ENCODE measurements around the gene CBARP.
"Not testable (repeated sequence)": the region's sequence is repeated elsewhere in the genome, so short reads cannot be mapped to it uniquely, and the experiment has no call there.

The CBARP gene

DNA sequence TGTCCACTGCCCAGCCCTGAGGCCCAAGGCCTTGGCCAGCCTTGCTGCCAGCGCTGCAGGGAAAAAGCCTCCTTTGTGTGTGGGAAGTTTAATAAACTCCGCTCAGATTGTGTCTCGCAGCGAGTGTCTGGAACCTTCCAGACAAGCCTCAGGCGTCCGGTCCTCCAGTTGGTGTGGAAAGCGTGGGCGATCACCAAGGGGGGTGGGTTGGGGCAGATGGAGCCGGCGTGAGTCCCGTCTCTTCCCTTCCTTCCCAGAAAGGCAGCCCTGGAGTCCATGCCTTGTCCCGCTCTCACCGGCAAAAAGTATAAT lies 27.6 kb downstream of the CBARP start:
- no peak for DNase-seq (ENCODE audit: low read depth)

DNA sequence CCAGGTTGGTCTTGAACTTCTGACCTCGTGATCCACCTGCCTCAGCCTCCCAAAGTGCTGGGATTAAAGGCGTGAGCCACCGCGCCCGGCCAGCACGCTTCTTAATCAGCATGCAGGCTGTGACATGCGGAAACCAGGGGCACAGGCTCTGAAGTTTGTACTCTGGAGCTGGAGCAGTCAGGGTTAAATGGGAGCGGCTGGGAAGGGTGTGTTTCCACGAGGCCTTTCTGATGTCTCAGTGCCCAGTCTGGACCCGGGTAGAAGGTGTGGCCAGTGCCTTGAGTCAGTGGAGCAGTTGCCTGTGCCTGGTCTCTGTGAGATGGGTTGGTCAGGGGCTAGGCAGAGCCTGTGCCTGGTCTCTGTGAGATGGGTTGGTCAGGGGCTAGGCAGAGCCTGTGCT lies 29.0 kb downstream of the CBARP start:
- DNase-seq (ENCODE audit: low read depth) = not testable (repeated sequence)

- DNase-seq (ENCODE audit: low read depth) = no peak
These were observed 30.8 kb downstream of the CBARP start for GRCh38 chr19:1206864-1207450.

DNA sequence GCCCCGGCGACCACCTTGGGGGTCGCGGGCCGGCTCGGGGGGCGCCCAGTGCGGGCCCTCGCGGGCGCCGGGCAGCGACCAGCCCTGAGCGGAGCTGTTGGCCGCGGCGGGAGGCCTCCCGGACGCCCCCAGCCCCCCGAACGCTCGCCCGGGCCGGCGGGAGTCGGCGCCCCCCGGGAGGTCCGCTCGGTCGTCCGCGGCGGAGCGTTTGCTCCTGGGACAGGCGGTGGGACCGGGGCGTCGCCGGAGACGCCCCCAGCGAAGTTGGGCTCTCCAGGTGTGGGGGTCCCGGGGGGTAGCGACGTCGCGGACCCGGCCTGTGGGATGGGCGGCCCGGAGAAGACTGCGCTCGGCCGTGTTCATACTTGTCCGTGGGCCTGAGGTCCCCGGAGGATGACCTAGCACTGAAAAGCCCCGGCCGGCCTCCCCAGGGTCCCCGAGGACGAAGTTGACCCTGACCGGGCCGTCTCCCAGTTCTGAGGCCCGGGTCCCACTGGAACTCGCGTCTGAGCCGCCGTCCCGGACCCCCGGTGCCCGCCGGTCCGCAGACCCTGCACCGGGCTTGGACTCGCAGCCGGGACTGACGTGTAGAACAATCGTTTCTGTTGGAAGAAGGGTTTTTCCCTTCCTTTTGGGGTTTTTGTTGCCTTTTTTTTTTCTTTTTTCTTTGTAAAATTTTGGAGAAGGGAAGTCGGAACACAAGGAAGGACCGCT lies 31.5 kb downstream of the CBARP start:
- no peak for DNase-seq (ENCODE audit: low read depth)

- DNase-seq (ENCODE audit: low read depth) = peak; percentile 98
These were observed 32.4 kb downstream of the CBARP start, which contains the start of gene STK11 for GRCh38 chr19:1205114-1206099. TSS of gene STK11 (plus strand) at chr19:1205778. CDS start at chr19:1206914, 1,136 bp downstream.

- not testable (repeated sequence) for DNase-seq (ENCODE audit: low read depth)
These were observed 37.2 kb downstream of the CBARP start for GRCh38 chr19:1200614-1201013.

DNA sequence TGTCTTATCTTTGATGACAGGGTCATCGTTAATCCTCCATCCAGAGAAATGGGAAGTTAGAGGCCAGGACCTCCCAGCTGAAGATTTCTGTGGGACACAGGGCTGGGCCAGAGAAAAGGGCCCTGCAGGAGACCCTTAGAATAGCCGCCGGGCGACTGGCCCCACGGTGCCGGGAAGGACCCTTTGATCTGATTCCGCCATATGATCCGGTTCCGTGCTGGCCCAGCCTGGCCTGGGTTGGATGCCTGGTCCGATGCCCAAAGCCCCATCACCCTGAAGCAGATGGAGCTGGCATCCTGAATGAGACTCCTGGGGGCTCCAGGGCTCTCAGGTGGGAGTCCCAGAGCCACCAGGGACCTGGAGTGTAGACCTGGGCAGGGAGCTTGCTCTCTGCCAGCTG lies 38.3 kb downstream of the CBARP start:
- DNase-seq (ENCODE audit: low read depth) = no peak

- DNase-seq (ENCODE audit: low read depth) = no peak
These were observed 48.4 kb downstream of the CBARP start for GRCh38 chr19:1189419-1189818.

DNA sequence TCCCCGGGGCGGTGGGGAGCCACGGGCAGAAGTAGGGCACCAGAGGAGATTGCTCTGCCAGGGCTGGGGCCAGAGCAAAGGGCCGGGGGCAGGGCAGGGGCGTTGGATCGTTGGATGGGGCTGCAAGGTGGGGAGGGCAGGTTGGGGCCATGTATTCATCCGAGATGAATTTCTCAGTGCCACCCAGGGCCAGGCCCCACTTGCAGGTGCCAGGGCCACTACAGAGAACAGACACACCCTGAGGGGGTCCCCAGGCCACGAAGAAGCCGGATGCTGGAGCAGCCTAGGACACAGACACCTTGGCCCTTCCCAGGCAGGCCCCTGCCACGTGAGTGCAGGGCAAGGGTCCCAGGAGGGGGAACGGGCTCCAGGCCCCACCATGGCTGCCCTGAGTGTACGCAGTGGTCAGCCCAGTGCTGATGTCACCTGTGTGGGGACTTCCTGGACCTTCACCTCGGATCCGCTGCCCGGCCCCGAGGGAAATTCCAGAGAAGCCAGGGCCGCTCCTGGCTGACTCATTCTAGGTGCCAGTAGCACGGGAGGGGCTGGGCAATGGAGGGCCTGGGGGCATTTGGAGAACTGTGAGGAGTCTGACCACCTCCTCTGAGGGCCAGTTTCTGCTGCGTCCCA lies 54.1 kb downstream of the CBARP start:
- DNase-seq (ENCODE audit: low read depth) = no peak

GRCh38 chr19:1182727-1183126 lies 55.1 kb downstream of the CBARP start:
- no peak for DNase-seq (ENCODE audit: low read depth)

- no peak for DNase-seq (ENCODE audit: low read depth)
These were observed 55.7 kb downstream of the CBARP start for GRCh38 chr19:1182068-1182467.

DNA sequence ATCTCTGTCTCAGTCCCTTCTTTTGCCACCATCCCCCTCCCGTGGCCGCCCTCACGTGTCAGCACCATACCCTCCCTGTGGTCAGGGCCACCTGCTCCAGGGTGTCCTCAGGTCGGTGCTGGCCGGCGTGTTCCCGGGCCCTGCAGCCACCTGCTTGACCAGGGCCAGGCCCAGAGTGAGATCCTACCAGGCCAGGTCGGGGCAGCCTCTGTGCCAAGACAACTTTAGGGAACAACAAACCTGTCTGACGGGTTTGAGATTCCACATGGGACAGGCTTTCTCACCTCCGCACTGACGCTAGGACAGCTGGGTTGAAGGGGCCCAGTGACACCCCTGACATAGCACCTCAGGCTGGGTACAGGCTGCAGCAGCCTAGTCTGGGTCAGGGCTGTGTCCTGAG lies 56.2 kb downstream of the CBARP start:
- DNase-seq (ENCODE audit: low read depth) = no peak
